Keratinocyte (primary cell): Measurements from ENCODE around the gene TRIP11. TPM values are rescaled to one million over a fixed set of nuclear protein-coding genes. Genes with fewer than 3 reads are reported as not detected.

Experiments used
- DNase-seq: peaks from one replicate; pipeline ENCODE4 v3.0.0-alpha.2; 2011; ENCODE audit warnings: low read depth, missing footprints, low spot score
- FAIRE-seq: peaks from 2 replicates; lab custom pipeline; 2011; peaks lifted over from hg19 to GRCh38; lab: Jason Lieb, UNC
- H2AFZ ChIP-seq: 2 replicates; pipeline ENCODE4 v1.6.0; 2012; ENCODE audit warnings: low read length, control low read depth, inconsistent platforms; ENCODE audit not compliant: control insufficient read depth
- H3K27ac ChIP-seq: 2 replicates; pipeline ENCODE4 v1.5.1; 2011; ENCODE audit warnings: low read length; ENCODE audit not compliant: control insufficient read depth, insufficient read depth
- H3K27me3 ChIP-seq: 3 replicates; pipeline ENCODE4 v1.6.0; 2011; ENCODE audit warnings: low read length; ENCODE audit not compliant: control insufficient read depth, insufficient read depth; ENCODE audit errors: extremely low read depth
- H3K36me3 ChIP-seq, 2 experiments: 2 replicates in 1 of 2; 3 replicates in 1 of 2; pipeline ENCODE4 v1.5.1; 2011; ENCODE audit warnings: low read length in 2 of 2, mild to moderate bottlenecking in 1 of 2; ENCODE audit not compliant: control insufficient read depth in 2 of 2, insufficient read depth in 2 of 2; ENCODE audit errors: extremely low read depth in 1 of 2
- H3K4me1 ChIP-seq: 3 replicates; pipeline ENCODE4 v1.5.1; 2011; ENCODE audit warnings: low read length; ENCODE audit not compliant: control insufficient read depth, insufficient read depth; ENCODE audit errors: extremely low read depth
- H3K4me2 ChIP-seq: 3 replicates; pipeline ENCODE4 v1.6.0; 2011; ENCODE audit warnings: low read depth, low read length; ENCODE audit not compliant: control insufficient read depth, insufficient read depth; ENCODE audit errors: extremely low read depth
- H3K4me3 ChIP-seq, 3 experiments: fragments of 200-600 bp in 1 of 3; sonication (generic) in 1 of 3; 2 replicates in 2 of 3; 3 replicates in 1 of 3; pipeline ENCODE4 v1.5.1; 2011 to 2016; ENCODE audit warnings: low read length in 3 of 3, mild to moderate bottlenecking in 3 of 3, control low read depth in 2 of 3, inconsistent platforms in 1 of 3, low read depth in 1 of 3, mixed read lengths in 1 of 3, mixed run types in 1 of 3, moderate library complexity in 1 of 3; ENCODE audit not compliant: control insufficient read depth in 2 of 3, insufficient read depth in 2 of 3; ENCODE audit errors: extremely low read depth in 1 of 3
- H3K79me2 ChIP-seq: 2 replicates; pipeline ENCODE4 v1.6.0; 2012; ENCODE audit warnings: low read length; ENCODE audit not compliant: control insufficient read depth, insufficient read depth
- H3K9ac ChIP-seq: 3 replicates; pipeline ENCODE4 v1.6.0; 2011; ENCODE audit warnings: low read length; ENCODE audit not compliant: control insufficient read depth, insufficient read depth; ENCODE audit errors: extremely low read depth
- H3K9me1 ChIP-seq: 3 replicates; pipeline ENCODE4 v1.6.0; 2011; ENCODE audit warnings: low read length; ENCODE audit not compliant: control insufficient read depth, insufficient read depth; ENCODE audit errors: extremely low read depth
- H3K9me3 ChIP-seq: 2 replicates; pipeline ENCODE4 v1.5.1; 2012; ENCODE audit warnings: low read depth, low read length; ENCODE audit not compliant: control insufficient read depth
- H4K20me1 ChIP-seq: 3 replicates; pipeline ENCODE4 v1.6.0; 2011; ENCODE audit warnings: low read length; ENCODE audit not compliant: control insufficient read depth, insufficient read depth; ENCODE audit errors: extremely low read depth
- EZH2 ChIP-seq: IDR thresholded peaks from one replicate; pipeline ENCODE4 v1.6.1; 2012; ENCODE audit warnings: inconsistent platforms, mild to moderate bottlenecking, low read length, moderate library complexity
- dilution Hi-C: fragments of 300-500 bp; cut with MboI; formaldehyde crosslinking; loops from one replicate; pipeline ENCODE4 v1.7.0; 2020; ENCODE audit warnings: low sequenced_read_pairs; ENCODE audit not compliant: extremely low pct_ligation_motif_present
- polyA plus RNA-seq, 5 experiments: library from polyadenylated mRNA; depleted of rRNA in 3 of 5; stranded (reverse) in 3 of 5; stranded (forward) in 1 of 5; unstranded in 1 of 5; fragments of >200 nt; gene quantifications; 1 replicate in 1 of 5; 2 replicates in 3 of 5; 3 replicates in 1 of 5; pipeline versions ENCODE4 v1.2.1 to v1.2.3, GENCODE V29; 2011 to 2012; ENCODE audit warnings: missing spikeins in 2 of 5, low read depth in 1 of 5, low replicate concordance in 1 of 5
- TF ChIP-seq, protein P1 (sequence below), 3 experiments: IDR thresholded peaks in 1 of 3; conservative IDR thresholded peaks in 1 of 3; optimal IDR thresholded peaks in 1 of 3; 2 replicates in 2 of 3; 3 replicates in 1 of 3; pipeline versions ENCODE3 to v1.5.1; 2011; ENCODE audit warnings: low read length in 3 of 3, mild to moderate bottlenecking in 3 of 3, moderate library complexity in 2 of 3, control low read depth in 1 of 3, inconsistent platforms in 1 of 3; ENCODE audit not compliant: insufficient read depth in 2 of 3; ENCODE audit errors: extremely low read depth in 1 of 3

The TRIP11 gene
- polyA plus RNA-seq, 1 donor (not counting 4 experiments of a cell fraction or from before 2014, with no cell fraction given): 25.3 TPM

GRCh38 chr14:92074555-92074954, 34.7 kb upstream of the TRIP11 start:
- Histone ChIP-seq H3K27me3 (no peaks in the 10 kb centered on the region), H2AFZ (no peak overlapping the region), H3K79me2 (no peaks in the 10 kb centered on the region), H3K36me3 (peaks cover 0 to 5% of the 10 kb centered on the region in 2 experiments), H3K9ac (no peak overlapping the region), H3K4me3 (no peak overlapping the region), H3K4me2 (no peak overlapping the region), H4K20me1 (no peaks in the 10 kb centered on the region), H3K4me1 (no peaks in the 10 kb centered on the region), H3K9me3 (no peaks in the 10 kb centered on the region), H3K9me1 (no peaks in the 10 kb centered on the region), H3K27ac (no peak overlapping the region)
- no peak for TF ChIP-seq EZH2
- TF ChIP-seq, protein P1, sequence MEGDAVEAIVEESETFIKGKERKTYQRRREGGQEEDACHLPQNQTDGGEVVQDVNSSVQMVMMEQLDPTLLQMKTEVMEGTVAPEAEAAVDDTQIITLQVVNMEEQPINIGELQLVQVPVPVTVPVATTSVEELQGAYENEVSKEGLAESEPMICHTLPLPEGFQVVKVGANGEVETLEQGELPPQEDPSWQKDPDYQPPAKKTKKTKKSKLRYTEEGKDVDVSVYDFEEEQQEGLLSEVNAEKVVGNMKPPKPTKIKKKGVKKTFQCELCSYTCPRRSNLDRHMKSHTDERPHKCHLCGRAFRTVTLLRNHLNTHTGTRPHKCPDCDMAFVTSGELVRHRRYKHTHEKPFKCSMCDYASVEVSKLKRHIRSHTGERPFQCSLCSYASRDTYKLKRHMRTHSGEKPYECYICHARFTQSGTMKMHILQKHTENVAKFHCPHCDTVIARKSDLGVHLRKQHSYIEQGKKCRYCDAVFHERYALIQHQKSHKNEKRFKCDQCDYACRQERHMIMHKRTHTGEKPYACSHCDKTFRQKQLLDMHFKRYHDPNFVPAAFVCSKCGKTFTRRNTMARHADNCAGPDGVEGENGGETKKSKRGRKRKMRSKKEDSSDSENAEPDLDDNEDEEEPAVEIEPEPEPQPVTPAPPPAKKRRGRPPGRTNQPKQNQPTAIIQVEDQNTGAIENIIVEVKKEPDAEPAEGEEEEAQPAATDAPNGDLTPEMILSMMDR (optimal IDR thresholded peaks at IDR 0.05 in 1 of 3, IDR thresholded peaks at IDR 0.05 in 1 of 3, conservative IDR thresholded peaks at IDR 0.05 in 1 of 3; ENCODE audit: extremely low read depth in 1 of 3, insufficient read depth in 2 of 3, low read length in 3 of 3): no peak
- FAIRE-seq (no peak), DNase-seq (no peak)
- dilution Hi-C loops: no loop called here

- Histone ChIP-seq H3K9me3 (no peaks in the 10 kb centered on the region), H3K9ac (no peak overlapping the region), H3K4me2 (no peak overlapping the region), H3K79me2 (no peaks in the 10 kb centered on the region), H3K36me3 (no peaks in the 10 kb centered on the region), H3K9me1 (no peaks in the 10 kb centered on the region), H3K4me3 (no peak overlapping the region), H4K20me1 (no peaks in the 10 kb centered on the region), H3K27me3 (no peaks in the 10 kb centered on the region), H3K27ac (no peak overlapping the region), H3K4me1 (no peaks in the 10 kb centered on the region), H2AFZ (no peak overlapping the region)
- FAIRE-seq (no peak), DNase-seq (no peak)
- TF ChIP-seq, protein P1 (optimal IDR thresholded peaks at IDR 0.05 in 1 of 3, IDR thresholded peaks at IDR 0.05 in 1 of 3, conservative IDR thresholded peaks at IDR 0.05 in 1 of 3; ENCODE audit: extremely low read depth in 1 of 3, insufficient read depth in 2 of 3, low read length in 3 of 3): no peak
- TF ChIP-seq EZH2: no peak
- dilution Hi-C loops: no loop called here
Measured at GRCh38 chr14:92058006-92058917, 18.4 kb upstream of the TRIP11 start.
